ENCODE data around the gene OXSR1. TPM values are rescaled to one million over a fixed set of nuclear protein-coding genes. Genes with fewer than 3 reads are reported as not detected.
A peak's percentile ranks its signal among the peaks of the same experiment; 100 is the strongest.

Gene OXSR1
- total and polyA plus RNA-seq, 10 of the 15 experiments (the other 5 are each of a cell fraction or from before 2014, with no cell fraction given): 12.4 to 54.6 (median 35.7) TPM

DNA sequence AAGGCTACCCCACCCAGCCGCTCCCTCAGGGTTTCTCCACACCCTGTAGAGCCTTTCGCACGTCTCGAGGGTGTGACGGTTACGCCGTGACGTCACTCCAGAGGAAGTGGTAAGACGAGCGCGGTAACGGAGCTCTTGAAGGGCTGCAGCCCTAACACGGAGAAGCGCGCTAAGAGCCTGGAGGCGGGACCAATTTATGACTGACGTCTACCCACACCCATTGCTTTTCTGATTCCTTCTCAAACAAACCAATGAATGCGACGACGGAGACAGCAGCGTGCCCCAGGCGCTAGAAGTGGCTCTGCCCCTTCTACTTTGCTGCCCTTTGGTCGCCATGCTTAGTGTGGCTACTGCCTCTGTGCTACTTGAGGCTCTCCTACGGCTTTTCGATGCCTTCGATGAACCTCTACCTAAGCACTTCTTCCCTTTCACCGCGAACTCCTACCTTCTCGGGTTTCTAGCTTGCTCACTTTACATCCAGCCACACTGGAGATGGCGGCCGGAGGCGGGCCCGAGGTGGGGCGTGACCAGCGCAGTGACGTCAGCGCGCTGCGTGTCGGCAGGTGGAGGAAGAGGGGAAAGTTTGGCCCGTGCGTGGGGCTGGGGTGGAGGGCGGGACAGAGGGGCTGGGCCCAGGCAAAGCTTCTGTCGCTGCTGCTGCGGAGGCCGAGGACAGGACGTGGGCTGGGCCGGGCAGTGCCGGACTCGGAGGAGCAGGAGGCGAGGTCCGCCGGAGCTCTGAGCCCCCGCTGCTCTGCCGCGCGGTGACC is at the start of gene OXSR1 (continued):
- TF ChIP-seq, protein P1, sequence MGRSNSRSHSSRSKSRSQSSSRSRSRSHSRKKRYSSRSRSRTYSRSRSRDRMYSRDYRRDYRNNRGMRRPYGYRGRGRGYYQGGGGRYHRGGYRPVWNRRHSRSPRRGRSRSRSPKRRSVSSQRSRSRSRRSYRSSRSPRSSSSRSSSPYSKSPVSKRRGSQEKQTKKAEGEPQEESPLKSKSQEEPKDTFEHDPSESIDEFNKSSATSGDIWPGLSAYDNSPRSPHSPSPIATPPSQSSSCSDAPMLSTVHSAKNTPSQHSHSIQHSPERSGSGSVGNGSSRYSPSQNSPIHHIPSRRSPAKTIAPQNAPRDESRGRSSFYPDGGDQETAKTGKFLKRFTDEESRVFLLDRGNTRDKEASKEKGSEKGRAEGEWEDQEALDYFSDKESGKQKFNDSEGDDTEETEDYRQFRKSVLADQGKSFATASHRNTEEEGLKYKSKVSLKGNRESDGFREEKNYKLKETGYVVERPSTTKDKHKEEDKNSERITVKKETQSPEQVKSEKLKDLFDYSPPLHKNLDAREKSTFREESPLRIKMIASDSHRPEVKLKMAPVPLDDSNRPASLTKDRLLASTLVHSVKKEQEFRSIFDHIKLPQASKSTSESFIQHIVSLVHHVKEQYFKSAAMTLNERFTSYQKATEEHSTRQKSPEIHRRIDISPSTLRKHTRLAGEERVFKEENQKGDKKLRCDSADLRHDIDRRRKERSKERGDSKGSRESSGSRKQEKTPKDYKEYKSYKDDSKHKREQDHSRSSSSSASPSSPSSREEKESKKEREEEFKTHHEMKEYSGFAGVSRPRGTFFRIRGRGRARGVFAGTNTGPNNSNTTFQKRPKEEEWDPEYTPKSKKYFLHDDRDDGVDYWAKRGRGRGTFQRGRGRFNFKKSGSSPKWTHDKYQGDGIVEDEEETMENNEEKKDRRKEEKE (IDR thresholded peaks at IDR 0.05): no peak
- TF ChIP-seq SREBF1 (IDR thresholded peaks at IDR 0.05; ENCODE audit: low read length): no peak
- TF ChIP-seq, protein P2, sequence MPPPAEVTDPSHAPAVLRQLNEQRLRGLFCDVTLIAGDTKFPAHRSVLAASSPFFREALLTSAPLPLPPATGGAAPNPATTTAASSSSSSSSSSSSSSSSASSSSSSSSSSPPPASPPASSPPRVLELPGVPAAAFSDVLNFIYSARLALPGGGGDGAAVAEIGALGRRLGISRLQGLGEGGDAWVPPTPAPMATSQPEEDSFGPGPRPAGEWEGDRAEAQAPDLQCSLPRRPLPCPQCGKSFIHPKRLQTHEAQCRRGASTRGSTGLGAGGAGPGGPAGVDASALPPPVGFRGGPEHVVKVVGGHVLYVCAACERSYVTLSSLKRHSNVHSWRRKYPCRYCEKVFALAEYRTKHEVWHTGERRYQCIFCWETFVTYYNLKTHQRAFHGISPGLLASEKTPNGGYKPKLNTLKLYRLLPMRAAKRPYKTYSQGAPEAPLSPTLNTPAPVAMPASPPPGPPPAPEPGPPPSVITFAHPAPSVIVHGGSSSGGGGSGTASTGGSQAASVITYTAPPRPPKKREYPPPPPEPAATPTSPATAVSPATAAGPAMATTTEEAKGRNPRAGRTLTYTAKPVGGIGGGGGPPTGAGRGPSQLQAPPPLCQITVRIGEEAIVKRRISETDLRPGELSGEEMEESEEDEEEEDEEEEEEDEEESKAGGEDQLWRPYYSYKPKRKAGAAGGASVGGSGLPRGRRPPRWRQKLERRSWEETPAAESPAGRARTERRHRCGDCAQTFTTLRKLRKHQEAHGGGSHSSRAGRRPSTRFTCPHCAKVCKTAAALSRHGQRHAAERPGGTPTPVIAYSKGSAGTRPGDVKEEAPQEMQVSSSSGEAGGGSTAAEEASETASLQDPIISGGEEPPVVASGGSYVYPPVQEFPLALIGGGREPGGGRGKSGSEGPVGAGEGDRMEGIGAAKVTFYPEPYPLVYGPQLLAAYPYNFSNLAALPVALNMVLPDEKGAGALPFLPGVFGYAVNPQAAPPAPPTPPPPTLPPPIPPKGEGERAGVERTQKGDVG (CRISPR knock-in tag; IDR thresholded peaks at IDR 0.05): no peak
- TF ChIP-seq WRNIP1 (IDR thresholded peaks at IDR 0.05; ENCODE audit: borderline replicate concordance, low read depth, low read length): no peak
- no peak for TF ChIP-seq FOXM1 (IDR thresholded peaks at IDR 0.05; ENCODE audit: low read depth, low read length)
- TF ChIP-seq NR2C1 (IDR thresholded peaks at IDR 0.05): peak; percentile 90
- no peak for TF ChIP-seq SMC3 (IDR thresholded peaks at IDR 0.05; ENCODE audit: borderline replicate concordance, low read length)
- TF ChIP-seq STAT3 (IDR thresholded peaks at IDR 0.05; ENCODE audit: low read depth, low read length): no peak
- peak; percentile 94 for TF ChIP-seq SP1 (IDR thresholded peaks at IDR 0.05; ENCODE audit: low read depth, low read length)
- TF ChIP-seq CHD4 (IDR thresholded peaks at IDR 0.05): no peak
- TF ChIP-seq CHD1 (IDR thresholded peaks at IDR 0.05; ENCODE audit: low read depth, low read length): no peak
- TF ChIP-seq TCF12 (IDR thresholded peaks at IDR 0.05; ENCODE audit: low read depth, low read length): peak; percentile 40; the same call in 1 of the 2 replicates
- no peak for TF ChIP-seq NRF1 (conservative IDR thresholded peaks at IDR 0.05; ENCODE audit: low read depth, low read length)
- TF ChIP-seq RUNX3 (IDR thresholded peaks at IDR 0.05; ENCODE audit: low read length): peak; percentile 88
- no peak for TF ChIP-seq FOXK2 (IDR thresholded peaks at IDR 0.05)
- TF ChIP-seq NFXL1 (IDR thresholded peaks at IDR 0.05; ENCODE audit: borderline replicate concordance): no peak
- peak; percentile 77 for TF ChIP-seq HCFC1 (IDR thresholded peaks at IDR 0.05; ENCODE audit: low read length)
- TF ChIP-seq EP300 (IDR thresholded peaks at IDR 0.05; ENCODE audit: borderline replicate concordance in 1 of 2, control insufficient read depth in 1 of 2, low read depth in 2 of 2, low read length in 2 of 2): no peak; a peak in 1 of 4 replicates
- TF ChIP-seq ZNF274 (IDR thresholded peaks at IDR 0.05; ENCODE audit: insufficient read depth, insufficient read length): no peak
- no peak for TF ChIP-seq SUZ12 (IDR thresholded peaks at IDR 0.05; ENCODE audit: unreplicated experiment)
- TF ChIP-seq JUNB (IDR thresholded peaks at IDR 0.05): no peak
- TF ChIP-seq ZBED1 (IDR thresholded peaks at IDR 0.05; ENCODE audit: borderline replicate concordance): no peak
- TF ChIP-seq, protein P3, sequence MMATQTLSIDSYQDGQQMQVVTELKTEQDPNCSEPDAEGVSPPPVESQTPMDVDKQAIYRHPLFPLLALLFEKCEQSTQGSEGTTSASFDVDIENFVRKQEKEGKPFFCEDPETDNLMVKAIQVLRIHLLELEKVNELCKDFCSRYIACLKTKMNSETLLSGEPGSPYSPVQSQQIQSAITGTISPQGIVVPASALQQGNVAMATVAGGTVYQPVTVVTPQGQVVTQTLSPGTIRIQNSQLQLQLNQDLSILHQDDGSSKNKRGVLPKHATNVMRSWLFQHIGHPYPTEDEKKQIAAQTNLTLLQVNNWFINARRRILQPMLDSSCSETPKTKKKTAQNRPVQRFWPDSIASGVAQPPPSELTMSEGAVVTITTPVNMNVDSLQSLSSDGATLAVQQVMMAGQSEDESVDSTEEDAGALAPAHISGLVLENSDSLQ (IDR thresholded peaks at IDR 0.05): peak; percentile 99
- TF ChIP-seq SIX5 (IDR thresholded peaks at IDR 0.05; ENCODE audit: low read depth, low read length, severe bottlenecking): peak; percentile 45
- TF ChIP-seq TCF3 (IDR thresholded peaks at IDR 0.05; ENCODE audit: borderline replicate concordance, insufficient read depth, low read depth, low read length): 0 out of 2 replicates have a peak, but pooled peaks have one; percentile 10
- no peak for TF ChIP-seq ASH2L (IDR thresholded peaks at IDR 0.05; ENCODE audit: borderline replicate concordance, low read depth)

Data from GM12878 (cell line).